CD4-positive, alpha-beta T cell treated with Interferon gamma for 1 hour (primary cell): ENCODE results near the gene TGFB1I1.

Source experiments
- DNase-seq: peaks from one replicate; pipeline ENCODE4 v3.0.0-alpha.2; 2020

TGFB1I1 gene

DNA sequence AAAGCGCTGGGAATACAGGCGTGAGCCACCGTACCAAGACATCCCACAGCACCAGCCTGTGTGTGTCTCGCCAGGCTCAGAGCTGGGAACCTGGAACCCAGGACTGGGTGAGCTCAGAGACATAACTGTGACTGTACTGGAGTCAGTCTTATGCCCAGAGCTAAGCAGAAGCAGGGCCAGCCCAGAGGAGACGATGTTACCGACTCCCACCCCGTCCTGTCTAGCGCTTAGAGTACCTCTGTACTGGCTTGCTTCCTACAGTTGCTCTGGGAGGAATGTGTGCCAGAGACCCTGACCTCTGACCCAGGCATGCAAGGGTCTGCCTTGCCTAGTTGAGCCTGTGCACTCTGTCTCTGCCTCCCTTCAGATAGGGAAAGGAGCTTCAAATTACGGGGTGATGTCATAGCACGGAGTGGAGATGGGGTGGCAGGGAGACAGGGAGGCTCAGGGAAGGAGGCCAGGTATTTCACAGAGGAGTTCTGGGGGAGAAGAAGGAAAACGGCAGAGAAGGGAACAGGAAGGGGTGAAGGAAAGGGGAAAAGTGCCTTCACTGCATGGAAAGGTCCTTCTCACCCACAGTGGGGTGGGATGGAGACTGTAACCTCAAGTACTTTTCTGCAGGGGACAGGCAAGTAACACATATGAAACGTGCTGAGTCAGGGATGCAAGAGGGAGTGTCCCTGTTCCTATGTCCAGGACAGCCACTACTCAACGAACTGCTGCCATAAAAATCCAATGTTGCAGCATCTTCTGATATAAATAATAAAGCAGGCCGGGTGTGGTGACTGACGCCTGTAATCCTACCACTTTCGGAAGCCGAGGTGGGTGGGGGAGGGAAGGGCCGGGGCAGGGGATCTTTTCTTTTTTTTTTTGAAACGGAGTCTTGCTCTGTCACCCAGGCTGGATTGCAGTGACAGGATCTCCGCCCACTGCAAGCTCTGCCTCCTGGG is 18.4 kb upstream of the TGFB1I1 start:
- DNase-seq: peak; percentile 57

DNA sequence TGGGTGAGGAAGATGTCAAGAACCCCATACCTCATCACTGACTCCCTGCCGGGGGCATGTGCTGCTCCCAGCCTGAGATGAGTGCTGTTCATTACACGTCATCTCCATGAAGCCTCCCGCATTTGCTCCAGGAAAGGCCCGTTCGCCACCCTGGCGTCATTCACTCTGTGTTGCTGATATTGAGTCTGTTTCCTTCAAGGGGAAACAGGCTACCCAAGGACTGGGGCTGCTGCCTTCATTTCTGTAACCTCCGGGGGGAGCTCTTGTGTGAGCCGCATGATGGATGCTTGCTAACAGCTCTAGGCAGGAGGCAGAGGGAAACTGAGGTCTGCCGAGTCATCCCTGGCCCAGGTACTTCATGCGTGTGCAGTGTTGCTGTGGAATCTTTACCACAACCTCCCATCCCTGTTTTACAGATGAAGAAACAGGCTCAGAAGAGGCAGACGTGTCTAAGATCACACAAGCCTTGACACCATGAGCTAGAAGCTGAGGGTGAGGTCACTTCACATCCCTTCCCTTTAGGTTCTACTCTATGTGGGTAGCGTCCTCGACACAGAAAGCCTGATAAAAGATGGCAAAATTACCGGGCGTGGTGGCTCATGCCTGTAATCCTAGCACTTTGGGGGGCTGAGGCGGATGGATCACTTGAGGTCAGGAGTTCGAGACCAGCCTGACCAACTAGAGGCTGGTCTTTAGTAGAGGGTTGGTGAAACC is 16.2 kb upstream of the TGFB1I1 start:
- DNase-seq: no peak

DNA sequence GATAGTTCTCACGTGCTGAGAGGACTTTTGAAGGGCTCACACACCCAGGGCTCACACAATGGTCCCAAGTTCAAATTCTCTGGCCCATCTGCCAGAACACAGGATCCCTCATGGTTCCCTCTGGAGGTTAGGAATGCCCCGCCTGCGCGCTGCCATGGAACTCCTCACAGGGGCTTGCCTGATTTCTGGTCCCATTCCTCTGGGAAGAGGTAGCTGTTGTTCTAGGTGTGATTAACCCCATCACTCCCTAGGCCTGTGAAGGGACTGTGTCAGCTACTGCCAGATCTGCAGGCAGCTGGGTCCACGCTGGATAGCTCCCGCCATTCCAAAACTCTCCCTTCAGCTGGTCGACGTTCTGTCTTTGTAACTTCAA is 15.0 kb upstream of the TGFB1I1 start:
- DNase-seq: no peak

DNA sequence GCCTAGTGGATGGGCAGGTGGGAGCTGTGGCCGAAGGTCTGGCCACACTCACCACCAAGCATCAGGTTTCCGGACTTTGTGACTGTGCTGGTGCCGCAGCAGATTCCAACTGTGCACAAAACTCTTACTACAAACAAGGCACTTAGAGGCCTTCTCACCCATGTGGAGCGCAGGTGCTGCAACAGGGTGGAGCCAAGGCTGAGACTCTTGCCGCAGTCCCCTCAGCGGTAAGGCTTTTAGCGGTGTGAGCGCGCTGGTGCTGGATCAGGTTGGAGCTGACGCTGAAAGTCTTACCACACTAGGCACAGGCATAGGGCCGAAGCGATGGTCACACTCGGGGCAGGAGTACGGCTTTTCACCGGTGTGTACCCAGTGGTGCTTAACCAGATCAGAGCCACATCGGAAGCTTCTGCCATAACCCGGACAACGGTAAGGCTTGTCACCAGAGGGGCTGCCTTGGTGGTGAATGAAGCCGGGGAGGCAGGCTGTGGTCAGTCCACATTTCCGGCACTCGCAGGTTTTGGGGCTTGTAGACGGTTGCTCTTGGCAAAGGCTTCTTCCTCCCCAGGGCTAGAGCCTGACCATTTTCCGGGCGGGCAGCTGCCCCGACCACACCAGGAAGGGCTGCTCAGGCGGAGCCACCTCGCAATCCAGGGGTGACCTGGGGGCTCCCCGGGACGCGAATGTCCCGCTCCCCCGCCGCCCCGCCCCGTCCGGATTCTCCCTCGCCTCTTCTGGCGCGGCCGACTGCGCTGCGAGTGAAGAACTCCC is 13.7 kb upstream of the TGFB1I1 start:
- peak; percentile 53 for DNase-seq

DNA sequence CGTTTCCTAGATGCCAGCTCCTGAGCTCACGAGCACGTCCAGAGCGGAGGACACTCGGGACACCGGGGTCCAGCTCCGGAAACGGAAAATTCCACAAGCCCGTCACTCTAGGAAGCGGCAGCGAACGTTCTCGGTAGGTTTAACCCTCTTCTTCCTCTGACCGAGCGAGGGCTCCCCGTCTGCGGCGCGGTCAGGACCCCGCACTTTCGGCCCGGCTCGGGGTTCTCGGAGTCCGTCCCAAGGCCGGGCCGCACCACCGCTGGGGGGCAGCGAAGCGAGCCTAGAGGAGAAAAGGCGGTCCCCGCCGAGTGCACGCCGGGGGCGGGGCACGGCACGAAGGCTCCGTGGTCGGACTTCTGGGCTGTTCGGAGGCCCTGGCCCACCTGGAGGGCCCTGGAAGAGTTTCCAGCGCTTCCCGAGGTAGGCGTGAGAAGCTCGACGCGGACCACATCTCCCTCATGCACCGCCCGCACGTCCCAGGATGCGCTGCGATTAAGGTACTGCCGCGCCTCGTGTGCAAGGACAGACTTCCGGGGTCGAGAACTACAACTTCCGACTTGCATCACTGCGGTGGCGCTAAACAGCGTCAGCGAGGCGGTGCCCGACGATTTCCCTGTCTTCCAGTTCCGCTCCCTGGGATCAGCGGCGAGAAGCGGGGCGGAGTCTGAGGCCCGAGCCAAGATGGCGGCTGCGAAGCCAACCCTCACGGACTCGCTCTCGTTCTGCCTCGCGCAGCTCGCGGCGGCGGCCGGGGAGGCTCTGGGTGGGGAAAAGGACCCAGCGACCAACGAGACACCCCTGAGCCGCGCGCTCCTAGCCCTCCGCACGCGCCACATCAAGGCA is 12.9 kb upstream of the TGFB1I1 start, which contains the start of gene ARMC5:
ARMC5 (plus strand) TSS at position 658 of the 843 bp plus-strand sequence; CDS start at position 682, 24 bp downstream.
- DNase-seq: peak; percentile 97

DNA sequence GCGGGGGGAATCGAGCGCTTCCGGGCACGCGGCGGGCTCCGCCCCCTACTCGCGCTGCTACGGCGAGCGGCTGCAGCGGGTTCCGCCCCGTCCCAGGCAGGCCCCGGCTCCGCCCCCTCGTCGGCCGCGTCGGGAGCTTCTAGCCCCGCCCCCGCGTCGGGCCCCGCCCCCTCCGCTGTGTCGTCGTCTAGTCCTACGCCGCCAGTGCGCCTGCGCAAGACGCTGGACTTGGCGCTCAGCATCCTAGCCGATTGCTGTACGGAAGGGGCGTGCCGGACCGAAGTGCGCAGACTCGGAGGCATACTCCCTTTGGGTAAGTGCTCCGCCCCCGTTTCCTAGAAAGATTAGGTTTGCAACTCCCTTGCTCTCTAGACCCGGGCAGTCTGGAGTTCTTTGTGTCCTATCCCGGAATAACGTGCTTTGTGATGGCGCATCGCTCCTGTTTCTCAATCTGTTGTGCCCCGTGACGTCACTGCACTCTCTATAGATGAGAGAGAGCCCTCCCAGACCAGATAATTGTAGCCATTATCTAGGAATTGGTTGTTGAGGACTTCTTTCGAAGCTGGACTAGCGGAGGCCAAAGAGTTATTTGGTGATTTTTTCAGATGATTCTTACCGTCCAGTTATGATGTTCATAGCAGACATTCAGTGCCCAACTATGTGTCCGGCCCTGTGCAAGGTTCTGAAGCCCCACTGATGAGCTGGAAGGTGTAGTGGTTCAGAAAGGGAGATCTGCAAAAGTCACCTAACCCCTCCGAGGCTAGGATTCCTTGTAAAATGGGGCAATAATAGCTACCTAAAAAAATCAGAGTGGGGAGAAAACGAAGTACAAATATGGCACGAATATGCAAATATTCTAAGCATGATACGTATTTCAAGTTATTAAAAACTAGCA is 12.0 kb upstream of the TGFB1I1 start:
- peak; percentile 100 for DNase-seq

DNA sequence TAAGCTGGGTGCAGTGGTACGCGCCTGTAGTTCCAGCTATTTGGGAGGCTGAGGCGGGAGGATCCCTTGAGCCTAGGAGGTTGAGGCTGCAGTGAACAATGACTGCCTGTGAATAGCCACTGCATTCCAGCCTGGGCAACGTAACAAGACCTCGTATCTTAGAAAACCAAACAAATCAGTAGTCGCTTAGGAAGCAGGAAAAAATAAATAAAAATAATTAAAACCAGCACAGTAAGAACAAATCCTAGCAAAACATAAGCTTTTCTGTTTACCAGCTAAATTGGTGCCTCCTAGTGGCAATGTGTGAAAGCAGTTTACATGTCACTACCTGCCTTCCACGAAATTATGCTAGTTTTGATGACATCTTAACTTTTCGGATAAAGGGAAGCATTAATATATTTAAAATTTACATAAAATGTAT is 11.4 kb upstream of the TGFB1I1 start:
- no peak for DNase-seq

DNA sequence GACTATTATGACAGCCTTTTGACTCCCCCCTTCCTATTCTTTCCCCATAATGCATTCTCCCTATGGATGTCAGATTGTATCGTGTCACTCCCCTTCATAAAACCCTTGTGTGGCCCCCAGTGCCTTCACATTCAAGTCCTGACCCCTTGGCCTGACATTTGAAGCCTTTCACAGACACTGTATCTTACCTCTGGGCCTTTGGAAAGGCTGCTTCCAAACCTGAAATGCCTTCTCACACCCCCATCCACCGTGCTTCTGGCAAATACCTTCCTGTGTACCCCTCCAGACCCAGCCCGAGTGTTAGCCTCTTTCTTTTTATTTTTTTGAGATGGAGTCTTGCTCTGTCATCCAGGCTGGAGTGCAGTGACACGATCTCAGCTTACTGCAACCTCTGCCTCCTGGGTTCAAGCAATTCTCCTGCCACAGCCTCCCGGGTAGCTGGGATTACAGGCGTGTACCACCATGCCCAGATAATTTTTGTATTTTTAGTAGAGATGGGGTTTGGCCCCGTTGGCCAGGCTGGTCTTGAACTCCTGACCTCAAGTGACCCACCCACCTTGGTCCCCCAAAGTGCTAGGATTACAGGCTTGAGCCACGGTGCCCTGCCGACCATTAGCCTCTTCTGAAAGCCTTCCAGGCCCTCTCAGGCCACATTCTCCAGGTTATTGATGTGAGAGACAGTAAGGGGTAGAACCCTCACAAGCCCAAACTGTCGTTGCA is 10.6 kb upstream of the TGFB1I1 start:
- DNase-seq: no peak

DNA sequence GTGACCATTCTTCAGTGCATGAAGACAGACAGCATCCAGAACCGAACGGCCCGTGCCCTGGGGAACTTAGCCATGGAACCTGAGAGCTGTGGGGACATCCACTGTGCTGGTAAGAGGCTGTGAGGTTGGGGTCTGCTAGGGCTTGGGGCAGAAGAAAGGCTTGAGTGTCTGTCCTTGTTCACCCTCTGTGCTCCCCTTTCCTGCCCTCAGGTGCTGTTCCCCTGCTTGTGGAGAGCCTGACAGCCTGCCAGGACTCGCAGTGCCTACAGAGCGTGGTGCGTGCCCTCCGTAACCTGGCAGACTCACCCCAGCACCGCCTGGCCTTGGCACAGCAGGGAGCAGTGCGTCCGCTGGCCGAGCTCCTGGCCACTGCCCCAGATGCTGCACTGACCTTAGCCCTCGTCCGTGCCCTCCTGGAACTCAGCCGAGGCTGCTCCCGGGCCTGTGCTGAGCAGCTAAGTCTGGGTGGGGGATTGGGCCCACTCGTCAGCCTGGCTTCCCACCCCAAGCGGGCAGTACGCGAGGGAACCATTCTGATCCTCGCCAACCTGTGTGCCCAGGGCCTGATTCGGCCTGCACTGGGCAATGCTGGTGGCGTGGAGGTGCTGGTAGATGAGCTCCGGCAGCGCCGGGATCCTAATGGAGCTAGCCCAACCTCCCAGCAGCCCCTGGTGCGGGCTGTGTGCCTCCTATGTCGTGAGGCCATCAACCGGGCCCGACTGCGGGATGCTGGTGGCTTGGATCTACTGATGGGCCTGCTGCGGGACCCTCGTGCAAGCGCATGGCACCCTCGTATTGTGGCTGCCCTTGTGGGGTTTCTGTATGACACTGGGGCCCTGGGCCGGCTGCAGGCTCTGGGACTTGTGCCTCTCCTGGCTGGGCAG is 9.8 kb upstream of the TGFB1I1 start:
- no peak for DNase-seq

DNA sequence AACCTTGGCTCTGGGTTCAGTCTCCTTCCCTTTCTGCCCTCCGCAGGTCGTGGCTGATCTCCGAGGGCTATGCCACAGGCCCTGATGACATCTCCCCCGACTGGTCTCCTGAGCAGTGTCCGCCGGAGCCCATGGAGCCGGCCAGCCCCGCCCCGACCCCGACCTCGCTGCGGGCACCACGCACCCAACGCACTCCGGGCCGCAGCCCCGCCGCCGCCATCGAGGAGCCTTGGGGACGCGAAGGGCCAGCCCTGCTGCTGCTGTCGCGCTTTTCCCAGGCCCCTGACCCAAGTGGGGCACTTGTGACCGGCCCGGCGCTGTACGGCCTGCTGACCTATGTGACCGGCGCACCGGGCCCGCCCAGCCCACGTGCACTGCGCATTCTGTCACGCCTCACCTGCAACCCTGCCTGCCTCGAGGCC is 7.6 kb upstream of the TGFB1I1 start:
- no peak for DNase-seq

DNA sequence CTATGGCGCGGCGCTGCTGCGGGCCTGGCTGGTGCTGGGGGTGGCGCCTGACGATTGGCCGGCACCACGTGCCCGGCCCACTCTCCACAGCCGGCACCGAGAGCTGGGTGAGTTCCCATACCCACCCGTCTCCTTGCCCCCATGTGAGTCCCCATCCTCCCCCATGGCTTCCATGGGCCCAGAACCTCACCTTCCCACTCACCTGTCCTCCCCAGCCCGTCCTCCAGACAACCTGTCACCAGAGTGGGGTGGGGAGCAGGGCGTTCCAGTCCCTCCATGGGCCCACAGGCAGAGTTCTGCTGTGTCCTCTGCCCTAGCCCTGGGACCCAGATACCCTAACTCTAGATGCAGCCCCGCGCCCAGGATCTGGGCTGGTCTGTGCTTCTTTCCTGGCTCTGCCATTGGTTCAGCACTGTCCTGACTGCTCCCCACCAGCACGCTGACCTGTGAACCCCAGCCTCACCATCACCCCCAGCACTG is 7.1 kb upstream of the TGFB1I1 start:
- DNase-seq: no peak

DNA sequence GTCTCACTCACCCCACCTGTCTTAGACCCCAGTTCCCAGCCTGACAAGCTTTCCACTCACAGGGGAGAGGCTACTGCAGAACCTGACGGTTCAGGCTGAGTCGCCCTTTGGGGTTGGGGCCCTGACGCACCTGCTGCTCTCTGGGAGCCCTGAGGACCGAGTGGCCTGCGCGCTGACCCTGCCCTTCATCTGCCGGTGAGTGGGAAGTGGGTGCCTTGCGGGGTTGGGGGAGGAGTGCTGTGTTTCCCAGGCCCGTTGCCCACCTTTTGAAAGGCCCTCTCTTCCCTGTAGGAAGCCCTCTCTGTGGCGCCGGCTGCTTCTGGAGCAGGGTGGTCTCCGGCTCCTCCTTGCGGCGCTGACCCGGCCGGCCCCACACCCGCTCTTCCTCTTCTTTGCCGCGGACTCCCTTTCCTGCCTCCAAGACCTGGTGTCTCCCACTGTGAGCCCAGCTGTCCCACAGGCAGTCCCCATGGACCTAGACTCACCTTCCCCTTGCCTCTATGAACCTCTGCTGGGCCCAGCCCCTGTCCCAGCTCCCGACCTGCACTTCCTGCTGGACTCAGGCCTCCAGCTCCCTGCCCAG is 6.1 kb upstream of the TGFB1I1 start:
- DNase-seq: no peak

DNA sequence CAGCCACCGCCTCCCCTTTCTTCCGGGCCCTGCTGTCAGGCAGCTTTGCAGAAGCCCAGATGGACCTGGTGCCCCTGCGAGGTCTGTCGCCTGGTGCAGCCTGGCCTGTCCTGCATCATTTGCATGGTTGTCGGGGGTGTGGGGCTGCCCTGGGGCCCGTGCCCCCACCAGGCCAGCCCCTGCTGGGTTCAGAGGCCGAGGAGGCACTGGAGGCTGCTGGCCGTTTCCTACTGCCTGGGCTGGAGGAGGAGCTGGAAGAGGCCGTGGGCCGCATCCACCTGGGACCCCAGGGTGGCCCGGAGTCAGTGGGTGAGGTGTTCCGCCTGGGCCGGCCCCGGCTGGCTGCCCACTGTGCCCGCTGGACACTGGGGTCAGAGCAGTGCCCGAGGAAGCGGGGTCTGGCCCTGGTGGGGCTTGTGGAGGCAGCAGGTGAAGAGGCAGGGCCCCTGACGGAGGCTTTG is 5.5 kb upstream of the TGFB1I1 start:
- DNase-seq: no peak

DNA sequence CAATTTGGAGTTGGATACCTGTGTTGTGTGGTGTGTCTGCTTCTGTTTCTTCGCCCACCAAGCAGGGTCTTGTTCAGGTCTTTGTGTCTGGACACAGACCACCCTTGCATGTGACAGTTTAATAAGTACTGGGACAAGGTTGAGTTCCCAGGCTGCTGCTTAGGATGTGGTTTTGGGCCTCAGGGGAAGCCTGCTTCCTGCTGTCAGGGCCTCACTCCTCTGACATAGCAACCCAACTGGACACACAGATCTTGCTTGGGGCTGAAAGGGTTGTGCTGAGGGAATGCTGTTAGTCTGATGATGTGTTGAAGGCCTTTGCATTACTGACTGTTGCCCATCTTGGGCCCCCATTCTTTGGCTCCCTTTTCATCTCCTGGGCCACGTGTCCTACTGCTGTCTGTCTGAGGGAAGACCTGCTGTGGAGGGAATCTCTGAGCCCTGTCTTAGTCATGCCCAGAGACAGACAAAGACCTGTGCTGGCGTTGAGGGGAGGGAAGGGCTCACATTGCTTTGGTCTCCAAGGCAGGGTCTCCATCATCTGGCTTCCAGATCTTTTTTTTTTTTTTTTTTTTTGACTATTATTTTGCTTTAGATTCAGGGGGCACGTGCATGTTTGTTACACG is 4.7 kb upstream of the TGFB1I1 start:
- DNase-seq: no peak

DNA sequence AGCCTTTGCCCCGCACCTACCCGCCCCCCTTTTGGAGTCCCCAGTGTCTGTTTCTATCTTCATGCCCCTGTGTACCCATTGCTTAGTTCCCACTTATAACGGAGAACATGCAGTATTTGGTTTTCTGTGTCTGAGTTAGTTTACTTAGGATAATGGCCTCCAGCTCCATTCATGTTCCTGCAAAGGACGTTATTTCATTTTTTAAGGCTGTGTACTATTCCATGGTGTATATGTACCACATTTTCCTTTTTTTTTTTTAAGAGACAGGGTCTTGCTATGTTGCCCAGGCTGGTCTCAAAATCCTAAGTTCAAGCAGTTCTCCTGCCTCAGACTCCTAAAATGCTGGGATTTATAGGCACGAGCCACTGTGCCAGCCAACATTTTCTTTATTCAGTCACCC is 4.1 kb upstream of the TGFB1I1 start:
- DNase-seq: no peak

DNA sequence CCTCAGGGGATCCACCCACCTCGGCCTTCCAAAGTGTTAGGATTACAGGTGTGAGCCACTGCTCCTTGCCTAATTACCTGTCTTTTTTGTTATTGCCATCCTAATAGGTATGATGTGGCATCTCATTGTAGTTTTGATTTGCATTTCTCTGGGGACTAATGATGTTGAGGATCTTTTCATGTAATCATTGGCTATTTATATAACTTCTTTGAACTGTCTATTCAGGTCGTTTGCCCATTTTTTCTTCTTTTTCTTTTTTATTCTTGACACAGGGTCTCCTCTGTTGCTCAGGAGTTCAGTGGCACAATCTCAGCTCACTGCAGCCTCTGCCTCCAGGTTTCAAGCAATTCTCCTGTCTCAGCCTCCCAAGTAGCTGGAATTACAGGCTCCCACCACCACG is 1.3 kb upstream of the TGFB1I1 start:
- no peak for DNase-seq

DNA sequence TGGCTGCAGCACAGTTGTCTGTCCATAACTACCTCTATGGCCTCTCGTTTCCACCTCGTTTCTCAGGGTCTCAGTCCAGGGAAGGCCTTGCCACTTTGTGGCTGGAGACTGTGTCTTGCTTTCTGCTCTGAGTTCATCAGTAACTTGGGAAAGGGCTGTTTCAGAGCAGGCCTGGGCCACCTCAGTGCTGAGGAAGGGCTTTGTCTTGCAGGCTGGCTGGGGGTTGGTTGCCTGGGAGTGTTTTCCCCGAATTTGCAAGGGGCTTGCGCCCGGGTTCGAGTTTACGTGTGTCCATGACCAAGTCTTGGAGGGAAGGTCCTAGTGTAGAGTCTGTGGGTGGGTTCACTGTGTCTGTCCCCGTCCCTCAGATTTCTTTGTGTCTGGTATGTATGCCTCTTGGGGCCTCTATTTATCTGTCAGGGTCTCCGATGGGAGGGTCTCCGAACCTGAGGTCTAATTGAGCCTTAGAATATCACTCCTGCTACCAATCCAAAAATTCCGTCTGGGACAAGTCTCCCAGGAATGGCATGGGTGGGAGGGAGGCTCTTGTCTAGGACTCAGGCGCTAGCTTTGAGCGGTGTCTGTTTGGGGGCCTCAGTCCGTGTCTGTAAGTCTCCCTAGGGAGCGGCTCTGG is 594 bp upstream of the TGFB1I1 start:
- no peak for DNase-seq

DNA sequence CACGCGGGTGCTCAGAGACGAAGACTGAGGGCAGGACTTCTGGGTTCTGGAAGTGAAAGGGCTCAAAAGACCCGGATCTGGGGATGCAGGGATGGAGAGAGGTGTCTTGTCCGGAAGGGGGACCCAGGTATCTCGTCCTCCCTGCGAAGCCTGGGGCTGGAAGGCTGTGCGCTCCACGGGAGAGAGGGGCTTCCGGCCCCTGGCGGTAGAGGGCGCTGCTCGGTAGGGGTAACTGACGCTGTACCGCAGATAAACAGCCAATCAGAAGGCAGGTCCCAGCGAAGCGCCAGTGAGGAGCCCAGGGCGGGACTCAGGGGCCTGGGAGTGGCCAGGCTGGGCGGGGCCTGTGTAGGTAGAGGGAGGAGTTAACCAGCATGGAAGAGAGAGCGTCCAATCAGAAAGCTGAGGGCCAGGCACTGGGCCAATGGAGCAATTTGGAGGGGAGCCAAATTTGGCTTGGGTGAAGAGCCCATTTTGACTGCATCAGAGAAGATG is 804 bp downstream of the TGFB1I1 start:
- DNase-seq: peak; percentile 52
